HG02981 (cell line): ENCODE data around the gene LRRC3C.

Experiments used
- ATAC-seq: cut with Tn5 transposase; IDR thresholded peaks from one replicate; pipeline ENCODE4 v1.9.1; 2021; ENCODE audit warnings: mild to moderate bottlenecking, moderate library complexity; ENCODE audit not compliant: unreplicated experiment

LRRC3C gene

DNA sequence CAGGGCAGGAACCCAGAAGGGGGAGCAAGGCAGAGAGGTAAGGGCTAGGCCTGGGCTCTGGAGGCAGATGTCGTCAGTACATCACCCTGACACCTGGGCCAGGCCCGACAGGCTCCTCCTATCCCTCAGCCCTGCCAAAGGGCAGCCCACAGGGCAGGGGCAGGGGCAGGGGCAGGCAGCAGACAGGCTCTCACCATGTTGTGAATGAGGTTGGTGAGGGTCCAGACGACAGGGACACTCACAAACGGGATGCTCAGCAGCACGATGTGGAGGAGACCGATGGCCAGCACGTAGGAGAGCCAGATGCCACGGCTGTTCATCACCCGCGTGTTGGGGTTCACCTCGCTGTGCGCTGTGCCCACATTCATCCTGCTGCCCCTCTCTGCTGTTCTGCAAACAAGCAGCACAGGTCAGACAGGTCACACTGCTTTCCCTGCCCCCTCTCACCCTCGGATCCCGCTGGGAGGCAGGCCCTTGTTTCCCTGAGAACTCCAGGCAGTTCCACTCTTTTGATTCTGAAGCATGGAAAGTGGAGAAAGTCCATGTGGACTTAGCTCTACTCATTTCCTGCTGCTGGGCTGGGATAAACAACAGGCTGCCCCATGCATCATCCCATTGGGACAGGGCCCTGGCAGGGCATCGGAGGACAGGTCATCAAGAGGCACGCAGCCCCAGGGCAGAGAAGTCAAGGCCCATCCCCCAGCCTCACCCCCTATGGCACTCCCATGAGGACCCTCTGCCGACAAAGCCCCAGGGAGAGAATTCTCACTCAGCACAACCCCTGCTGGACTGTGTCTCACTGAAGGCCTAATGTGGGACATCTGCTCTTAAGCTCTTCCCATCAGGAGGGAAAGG, 3.5 kb upstream of the LRRC3C start:
- no peak for ATAC-seq

DNA sequence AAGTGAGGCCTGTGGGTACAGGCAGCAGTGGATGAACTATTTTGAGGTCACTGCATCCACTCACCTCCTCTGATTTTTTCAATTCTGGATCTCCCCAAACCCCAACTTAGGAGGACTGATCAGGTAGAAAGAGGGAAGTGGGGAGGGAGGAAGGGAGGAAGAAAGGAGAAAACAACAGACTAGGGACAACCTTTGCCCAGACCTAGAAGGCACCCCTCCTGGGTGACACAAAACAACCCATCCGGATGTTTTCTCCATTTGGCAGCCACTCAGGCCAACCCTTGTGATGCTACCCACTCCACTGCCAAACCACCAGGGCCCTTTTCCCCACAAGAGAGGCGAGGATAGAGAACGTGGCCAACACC, 2.9 kb upstream of the LRRC3C start:
- no peak for ATAC-seq

DNA sequence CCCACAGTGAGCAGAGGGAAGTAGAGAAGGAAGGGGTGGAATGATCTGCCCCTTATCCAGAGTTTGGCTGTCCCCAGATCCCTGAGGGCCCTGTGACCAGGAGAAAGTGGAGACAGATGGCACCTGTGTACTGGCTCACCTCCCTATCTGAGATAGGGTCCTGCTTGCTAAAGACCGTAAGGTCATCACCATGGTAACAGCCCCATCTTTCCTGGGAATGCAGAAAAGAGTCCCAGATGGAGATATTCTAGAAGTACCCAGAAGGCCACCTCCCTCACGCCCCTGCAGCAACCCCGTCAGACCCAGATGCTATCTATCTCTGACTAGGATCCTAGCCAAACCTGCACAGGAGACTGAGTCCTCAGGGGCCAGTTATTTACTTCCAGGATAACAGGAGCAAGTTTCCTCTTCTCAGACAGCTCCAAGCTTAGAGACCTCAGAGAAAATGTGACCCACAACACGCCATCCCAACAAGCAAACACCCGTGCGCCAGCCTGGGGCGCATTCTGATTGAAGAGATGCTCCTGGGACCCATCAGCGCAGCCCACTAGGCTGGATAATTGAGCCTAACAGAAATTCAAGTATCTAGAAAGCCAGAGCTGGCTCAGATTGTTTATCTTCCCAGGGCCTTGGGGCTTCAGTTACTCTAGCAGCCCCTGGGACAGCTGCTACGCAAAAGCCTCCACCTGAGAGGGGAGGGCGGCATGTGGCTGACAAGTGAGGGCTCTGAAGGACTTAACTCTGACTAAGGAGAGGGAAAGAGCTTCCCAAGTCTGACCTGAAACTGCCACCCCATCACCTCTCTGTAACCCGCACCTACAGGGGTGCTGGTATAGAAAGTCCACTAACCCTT, 2.0 kb upstream of the LRRC3C start:
- ATAC-seq: no peak

DNA sequence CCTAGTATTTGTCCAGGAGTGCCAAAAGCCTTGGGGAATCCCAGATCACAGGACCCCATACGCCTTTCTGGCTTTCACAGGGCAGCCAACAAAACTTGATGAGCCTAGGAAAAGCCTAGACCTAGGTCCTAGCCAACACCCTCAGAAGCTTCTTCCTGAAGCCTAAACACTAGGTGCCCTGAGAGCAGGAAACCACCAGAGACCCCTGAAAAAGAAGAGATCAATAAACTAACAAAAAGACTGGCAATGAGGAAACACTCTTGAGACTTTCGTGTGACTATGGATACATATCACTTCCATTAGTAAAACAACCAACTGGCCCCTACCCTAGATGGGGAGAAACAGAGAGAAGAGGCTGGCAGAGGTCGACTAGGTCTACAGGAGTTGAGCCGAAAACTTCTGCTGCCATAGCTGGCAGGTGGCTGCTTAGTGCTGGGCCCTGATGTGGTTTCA, 1.4 kb upstream of the LRRC3C start:
- ATAC-seq: no peak

DNA sequence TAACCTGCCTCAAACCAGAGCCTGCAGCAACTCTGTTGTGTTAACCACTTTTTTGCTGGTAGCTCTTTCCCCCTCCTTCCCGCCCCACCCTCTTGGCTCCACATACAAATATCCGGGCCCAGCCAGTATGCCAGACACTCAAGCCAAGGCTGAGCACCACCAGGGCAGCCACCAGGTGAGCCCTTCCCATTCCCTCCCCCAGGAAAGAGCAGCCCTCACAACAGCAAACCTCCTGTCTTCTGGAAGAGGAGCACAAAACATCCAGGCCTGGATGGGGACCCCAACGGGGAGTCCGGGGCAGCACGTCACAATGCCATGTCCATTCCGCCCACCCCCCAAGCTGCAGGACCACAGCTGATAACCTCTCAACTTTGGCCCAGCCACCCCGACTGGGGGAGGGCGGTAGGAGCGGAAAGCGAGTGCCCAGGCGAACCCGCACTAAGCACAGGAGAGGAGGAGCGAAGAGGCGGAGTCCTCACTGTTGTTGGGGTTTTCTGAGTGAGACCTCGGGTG, 888 bp upstream of the LRRC3C start:
- peak; percentile 12 for ATAC-seq

DNA sequence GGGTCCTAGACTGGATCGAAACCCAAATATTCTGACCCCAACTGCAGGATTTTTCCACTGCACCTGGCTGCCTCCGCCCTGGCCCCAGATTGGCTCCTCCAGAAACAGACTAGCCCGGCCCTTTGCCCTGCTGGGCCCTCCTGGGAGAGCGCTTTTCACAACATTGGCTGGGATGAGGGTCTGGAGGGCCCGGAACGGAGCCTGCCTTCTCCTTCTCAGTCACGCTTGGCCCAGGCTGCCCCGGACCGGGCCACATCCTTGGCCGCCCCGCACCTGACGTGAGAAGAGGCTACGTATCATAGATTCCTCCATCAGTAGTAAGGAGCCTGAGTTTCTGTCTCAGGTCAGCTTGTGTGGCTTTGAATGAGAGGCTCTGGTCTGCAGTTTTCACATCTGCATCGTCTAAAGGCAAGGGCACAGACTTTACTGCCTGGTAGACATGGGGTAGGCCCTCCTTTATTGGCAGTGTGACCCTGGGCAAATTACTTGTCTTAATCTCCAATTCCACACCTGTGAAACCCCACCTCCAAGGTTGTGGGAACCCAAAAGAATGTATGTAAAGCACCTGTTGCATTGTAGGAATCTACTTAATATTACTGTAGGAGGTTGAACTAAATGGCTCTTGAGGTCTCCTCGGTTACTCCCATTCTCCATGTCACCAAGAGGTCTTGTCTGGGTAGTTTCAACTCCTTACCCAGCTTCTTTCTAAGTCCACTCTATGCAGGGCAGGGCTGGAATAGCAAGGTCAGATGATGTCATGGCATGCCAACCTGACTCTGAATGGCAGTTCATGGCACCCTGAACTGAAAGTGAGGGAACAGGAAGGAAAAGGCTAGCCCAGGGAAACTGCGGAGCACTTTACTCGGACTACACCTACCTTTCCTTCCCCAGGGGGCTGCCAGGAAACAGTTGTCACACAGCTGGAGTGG, 661 bp downstream of the LRRC3C start:
- ATAC-seq: peak; percentile 21

DNA sequence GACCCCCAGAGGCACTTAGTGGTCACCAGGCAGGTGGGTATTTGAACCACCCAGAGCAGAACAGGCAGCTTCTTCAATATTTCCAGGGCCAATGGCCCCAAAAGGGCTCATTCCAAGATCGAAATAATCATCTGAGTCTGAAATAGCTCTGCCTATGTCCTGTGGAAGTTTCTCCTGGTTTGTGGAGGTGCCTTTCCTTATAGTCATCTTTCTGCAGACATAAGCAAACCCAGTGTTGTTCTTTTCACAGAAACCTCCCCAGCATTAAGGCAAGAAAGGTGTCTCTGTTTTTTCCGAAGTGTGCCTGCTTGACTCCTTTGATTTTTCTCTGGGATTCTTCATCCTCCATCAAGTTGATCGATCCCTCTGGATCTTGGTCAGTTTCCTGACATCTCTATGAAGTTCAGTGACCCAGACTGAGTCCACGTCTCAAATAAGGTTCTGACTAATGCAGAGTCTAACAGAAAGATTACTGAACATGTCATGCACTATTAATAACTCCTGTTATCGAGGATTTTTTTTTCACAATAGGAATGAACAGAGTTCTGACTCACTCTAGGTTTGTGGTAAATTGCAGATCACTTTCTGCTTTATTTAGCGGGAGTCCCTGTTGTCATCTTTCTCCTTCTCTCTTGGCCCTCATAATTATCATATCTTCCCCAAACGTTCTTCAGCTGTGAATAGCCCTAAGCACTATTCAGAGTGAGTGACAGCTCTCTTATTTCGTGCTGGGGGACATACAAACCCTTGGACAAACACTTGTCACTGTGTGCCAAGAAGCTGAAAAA, 1.5 kb downstream of the LRRC3C start:
- no peak for ATAC-seq

DNA sequence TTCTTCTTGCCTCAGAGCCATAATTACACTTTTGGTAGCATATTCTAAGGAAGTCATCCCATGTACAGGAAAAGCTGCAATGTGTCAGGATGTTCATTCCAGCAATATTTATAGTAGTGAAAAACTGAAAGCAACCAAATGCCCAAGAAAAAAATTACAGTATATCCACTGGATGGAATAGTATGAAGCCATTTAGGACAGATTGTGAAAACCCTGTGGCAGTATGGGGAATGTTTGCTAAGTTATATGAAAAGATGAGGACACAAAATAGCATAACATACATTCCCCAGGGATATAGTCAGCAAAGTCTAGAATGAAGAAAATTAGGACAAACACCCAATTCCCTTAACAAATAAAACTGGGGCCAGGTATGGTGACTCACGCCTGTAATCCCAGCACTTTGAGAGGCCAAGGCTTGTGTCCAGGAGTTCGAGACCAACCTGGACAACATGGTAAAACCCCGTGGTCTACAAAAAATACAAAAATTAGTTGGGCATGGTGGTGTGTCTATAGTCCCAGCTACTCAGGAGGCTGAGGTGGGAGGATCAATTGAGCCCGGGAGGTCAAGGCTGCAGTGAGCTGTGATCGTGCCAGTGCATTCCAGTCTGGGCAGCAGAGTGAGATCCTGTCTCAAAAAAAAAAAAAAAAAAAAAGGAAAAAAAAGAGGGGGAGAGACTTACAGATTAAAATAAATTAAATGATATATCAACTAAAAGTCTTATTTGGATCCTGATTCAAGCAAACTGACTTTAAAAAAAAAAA, 2.3 kb downstream of the LRRC3C start:
- ATAC-seq: no peak

DNA sequence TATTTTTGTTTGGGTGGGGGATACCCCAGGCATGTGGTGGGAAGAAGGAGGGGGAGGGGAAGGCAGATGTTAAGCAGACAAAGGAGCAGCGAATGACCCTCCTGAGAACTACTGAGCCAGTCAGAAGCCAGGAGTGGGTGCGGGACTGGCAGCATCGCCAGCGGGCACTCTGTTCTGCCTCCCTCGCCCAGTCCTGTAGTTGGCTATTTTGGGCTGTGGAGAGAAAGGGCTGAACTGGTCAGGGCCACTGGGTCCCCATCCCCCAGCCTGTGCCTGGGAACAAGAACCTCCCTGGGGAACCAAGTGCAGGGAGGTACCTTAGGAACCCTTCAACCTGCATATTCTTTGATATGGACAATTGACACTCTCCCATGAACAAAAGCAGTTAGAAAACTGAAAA, 6.4 kb downstream of the LRRC3C start:
- ATAC-seq: no peak

DNA sequence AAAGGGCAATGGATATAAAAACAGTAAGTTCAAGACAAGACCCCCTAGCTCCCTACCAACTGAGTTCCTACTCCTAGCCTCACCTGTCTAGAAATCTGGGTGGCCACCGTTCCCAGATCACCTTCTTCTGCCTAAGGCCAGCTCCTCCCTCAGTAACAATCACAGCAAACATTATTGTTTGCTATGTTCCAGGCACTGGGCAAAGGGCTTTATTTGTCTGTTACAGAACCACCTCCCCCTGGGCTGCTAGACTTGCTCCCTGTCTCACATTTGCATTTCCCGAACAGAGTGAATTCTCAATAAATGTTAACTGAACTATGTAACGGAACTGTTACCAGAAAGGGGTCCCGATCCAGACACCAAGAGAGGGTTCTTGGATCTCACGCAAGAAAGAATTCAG, 6.8 kb downstream of the LRRC3C start:
- ATAC-seq: no peak

DNA sequence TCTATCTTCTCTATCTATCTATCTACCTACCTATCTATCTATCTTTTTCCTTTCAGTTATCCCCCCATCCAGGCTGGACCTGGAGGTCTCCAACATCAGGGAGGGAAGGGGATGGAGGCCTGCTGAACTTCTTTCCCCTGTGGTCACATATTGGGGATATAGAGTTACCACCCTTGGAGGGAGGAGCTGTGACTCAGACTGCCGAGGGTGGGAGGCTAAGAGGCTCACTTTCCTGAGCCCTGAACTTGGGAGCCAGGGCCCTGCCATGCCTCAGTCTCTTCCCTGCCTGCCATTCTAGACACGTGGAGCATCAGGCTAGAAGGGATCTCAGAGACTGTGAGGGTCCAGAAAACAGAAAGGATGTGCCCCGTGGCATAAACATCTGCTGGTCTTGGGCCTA, 8.4 kb downstream of the LRRC3C start:
- no peak for ATAC-seq

DNA sequence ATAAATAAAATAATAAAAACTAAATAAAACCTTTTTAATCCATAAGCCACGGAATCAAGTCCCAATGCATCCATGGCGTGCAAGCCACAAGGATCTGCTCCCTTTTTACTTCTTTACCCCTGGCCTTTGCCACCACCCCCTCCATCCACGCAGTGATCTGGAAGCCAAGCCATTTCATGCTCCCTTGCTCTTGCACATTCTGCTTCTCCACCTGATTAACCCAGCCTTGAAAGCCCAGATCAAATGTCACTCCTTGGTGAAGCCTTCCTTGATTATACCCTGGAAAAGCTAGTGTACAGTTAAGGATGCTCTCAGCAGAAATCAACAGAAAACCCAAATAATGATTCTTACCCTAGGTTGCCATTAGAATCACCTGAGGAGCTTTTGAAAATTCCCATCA, 9.9 kb downstream of the LRRC3C start:
- no peak for ATAC-seq

DNA sequence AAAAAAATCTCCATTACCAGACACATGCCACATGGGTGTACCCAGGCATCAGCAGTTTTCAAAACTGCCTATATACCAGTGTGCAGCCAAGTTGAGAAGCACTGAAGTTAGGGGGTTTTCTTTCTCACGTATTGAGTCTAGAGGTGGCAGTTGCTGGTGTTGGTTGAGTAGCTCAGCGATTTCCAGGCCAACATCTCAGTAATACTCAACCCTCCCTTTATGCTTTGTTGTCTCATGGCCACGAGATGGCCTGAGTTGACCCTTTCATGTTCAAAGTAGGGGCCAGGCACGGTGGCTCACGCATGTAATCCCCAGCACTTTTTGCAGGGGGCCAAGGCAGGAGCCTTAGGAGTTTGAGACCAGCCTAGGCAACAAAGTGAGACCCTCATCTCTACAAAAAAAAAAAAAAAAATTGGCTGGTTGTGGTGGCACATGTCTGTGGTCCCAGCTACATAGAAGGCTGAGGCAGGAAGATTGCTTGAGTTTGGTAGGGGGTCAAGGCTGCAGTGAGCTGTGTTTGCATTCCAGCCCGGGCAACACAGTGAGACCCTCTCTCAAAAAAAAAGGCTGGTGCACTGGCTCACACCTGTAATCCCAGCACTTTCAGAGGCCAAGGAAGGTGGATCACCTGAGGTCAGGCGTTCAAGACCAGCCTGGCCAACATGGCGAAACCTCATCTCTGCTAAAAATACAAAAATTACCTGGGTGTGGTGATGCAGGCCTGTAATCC, 10.8 kb downstream of the LRRC3C start:
- no peak for ATAC-seq

DNA sequence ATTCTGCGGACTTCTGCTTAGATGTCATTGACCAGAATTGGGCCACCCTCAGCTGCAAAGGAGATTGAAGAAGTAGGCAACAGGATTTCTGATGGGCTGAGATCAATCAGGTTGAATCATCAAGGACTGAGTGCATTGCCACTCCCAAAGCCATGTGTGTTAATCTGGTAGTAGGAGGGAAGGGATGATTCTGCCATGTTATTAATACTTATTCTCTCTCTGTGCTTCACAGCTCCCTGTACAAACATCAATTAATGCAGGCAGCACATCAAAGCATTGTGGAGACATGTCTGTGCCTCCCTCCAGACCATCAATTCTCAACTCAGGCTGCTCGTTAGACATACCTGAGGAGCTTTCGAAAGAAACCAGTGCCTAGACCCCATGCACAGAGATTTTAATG, 11.6 kb downstream of the LRRC3C start:
- no peak for ATAC-seq

DNA sequence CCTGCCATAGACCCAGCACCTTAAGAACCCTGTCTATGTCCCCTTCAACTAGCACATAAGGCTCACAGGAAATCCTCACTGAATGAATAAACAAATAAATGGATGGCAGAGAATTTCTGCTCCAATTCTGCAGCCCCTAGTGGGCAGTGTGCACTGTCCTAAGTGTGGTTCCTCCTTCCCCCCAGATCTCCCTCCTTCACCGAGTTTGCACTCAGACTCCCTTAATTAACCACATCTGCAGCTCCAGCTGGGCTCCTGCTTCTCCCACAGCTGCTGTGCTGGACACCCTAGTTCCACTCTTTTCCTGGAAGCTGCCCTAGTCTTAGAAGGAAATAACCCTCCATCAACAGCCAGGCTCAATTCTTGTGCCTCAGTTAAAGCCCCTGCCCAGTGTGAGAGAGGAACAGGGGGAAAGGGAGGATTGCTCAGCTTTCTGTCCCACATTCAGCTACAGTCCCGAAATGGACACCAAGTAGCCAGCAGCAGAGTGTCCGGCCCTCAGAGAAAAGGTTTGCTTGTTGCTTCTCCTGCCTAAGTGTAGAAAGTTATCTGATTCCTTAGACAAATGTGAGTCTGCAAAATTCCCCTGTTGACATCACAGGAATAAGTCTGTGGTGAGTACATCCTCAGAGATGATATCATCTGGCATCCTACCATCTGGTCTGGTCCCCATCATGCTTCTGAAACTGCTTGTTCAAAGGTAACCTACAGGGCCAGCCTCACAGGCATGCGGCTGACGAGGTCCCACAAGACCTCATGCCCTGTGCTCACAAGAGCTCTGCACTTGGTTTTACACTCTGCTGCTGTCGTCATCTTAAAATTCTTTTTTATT, 12.3 kb downstream of the LRRC3C start:
- ATAC-seq: peak; percentile 61

DNA sequence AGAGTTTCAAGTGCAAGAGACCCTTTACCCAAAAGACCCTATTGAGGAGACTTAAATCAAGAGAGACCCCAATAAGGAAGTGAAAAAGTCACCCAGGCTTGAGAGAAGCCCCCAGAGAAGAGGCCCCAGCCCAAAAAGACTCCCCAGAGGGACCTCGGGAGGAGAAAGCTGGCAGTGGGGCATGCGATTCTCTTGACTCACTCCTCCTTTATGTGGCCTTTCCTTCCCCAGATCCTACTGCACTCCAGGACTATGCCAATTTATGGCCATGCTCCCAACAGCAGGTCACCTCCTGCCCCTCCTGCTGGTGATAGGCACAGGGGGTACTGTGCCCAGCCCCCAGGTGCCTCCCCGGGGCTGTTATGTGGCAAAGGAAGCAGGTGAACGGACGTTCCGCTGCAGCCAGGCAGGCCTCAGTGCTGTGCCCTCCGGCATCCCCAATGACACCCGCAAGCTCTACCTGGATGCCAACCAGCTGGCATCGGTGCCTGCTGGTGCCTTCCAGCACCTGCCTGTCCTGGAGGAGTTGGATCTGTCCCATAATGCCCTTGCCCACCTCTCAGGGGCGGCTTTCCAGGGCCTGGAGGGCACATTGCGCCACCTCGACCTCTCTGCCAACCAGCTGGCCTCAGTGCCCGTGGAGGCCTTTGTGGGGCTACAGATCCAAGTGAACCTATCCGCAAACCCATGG, 16.3 kb downstream of the LRRC3C start:
- ATAC-seq: no peak

DNA sequence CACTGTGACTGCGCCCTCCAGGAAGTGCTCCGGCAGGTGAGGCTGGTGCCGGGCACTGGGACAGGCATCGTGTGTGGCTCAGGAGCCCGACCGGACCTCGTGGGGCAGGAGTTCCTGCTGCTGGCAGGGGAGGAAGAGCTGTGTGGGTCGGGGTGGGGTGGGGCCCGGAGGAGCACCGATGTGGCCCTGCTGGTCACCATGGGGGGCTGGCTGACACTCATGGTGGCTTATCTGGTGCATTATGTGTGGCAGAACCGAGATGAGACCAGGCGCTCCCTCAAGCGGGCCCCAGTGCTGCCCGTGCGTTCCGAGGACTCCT, 16.8 kb downstream of the LRRC3C start:
- no peak for ATAC-seq
